Hepatocyte (in vitro differentiated cells): ENCODE data around the gene THRAP3. TPM values are rescaled to one million over a fixed set of nuclear protein-coding genes. Genes with fewer than 3 reads are reported as not detected.

Experiments used
- DNase-seq: peaks from one replicate; pipeline ENCODE4 v3.0.0-alpha.2; 2016; ENCODE audit warnings: low spot score
- H2AFZ ChIP-seq: fragments of 200-600 bp; sonication (generic); 2 replicates; pipeline ENCODE4 v1.6.0; 2016; ENCODE audit warnings: antibody characterized with exemption, mild to moderate bottlenecking
- H3K27ac ChIP-seq: fragments of 200-600 bp; sonication (generic); 2 replicates; pipeline ENCODE4 v1.5.1; 2016; ENCODE audit warnings: mild to moderate bottlenecking
- H3K27me3 ChIP-seq: fragments of 200-600 bp; sonication (generic); 2 replicates; pipeline ENCODE4 v1.6.1; 2016
- H3K36me3 ChIP-seq: fragments of 200-600 bp; sonication (generic); replicated peaks from 2 replicates; pipeline ENCODE4 v1.5.1; 2016; ENCODE audit warnings: low read depth; ENCODE audit not compliant: insufficient read depth
- H3K4me1 ChIP-seq: fragments of 200-600 bp; sonication (generic); 2 replicates; pipeline ENCODE4 v1.5.1; 2016; ENCODE audit warnings: mild to moderate bottlenecking, moderate library complexity; ENCODE audit not compliant: insufficient read depth
- H3K4me2 ChIP-seq: fragments of 200-600 bp; sonication (generic); 2 replicates; pipeline ENCODE4 v1.6.0; 2016
- H3K4me3 ChIP-seq: fragments of 200-600 bp; sonication (generic); 2 replicates; pipeline ENCODE4 v1.5.1; 2016; ENCODE audit warnings: mild to moderate bottlenecking
- H3K79me2 ChIP-seq: fragments of 200-600 bp; sonication (generic); 2 replicates; pipeline ENCODE4 v1.6.0; 2017; ENCODE audit warnings: mild to moderate bottlenecking
- H3K9me2 ChIP-seq: fragments of 200-600 bp; sonication (generic); replicated peaks from 2 replicates; pipeline ENCODE4 v1.6.0; 2017; ENCODE audit warnings: mild to moderate bottlenecking; ENCODE audit not compliant: insufficient read depth
- H3K9me3 ChIP-seq: fragments of 200-600 bp; sonication (generic); 2 replicates; pipeline ENCODE4 v1.5.1; 2016; ENCODE audit warnings: low read depth, mild to moderate bottlenecking
- H4K20me1 ChIP-seq: fragments of 200-600 bp; sonication (generic); 2 replicates; pipeline ENCODE4 v1.6.0; 2016; ENCODE audit warnings: mild to moderate bottlenecking; ENCODE audit not compliant: insufficient read depth, poor library complexity, severe bottlenecking
- CTCF ChIP-seq: fragments of 200-600 bp; sonication (generic); IDR thresholded peaks from 2 replicates; pipeline ENCODE4 v1.5.1; 2016; ENCODE audit warnings: antibody characterized with exemption, mild to moderate bottlenecking; ENCODE audit not compliant: poor library complexity
- EZH2 ChIP-seq: fragments of 200-600 bp; sonication (generic); IDR thresholded peaks from 2 replicates; pipeline ENCODE4 v1.6.1; 2016; ENCODE audit warnings: antibody characterized with exemption, mild to moderate bottlenecking, borderline replicate concordance
- EZH2phosphoT487 ChIP-seq: fragments of 200-600 bp; sonication (generic); IDR thresholded peaks from one replicate; pipeline ENCODE4 v1.6.1; 2018; ENCODE audit warnings: antibody characterized with exemption, mild to moderate bottlenecking, low read depth, moderate library complexity; ENCODE audit not compliant: unreplicated experiment, severe bottlenecking
- WGBS: methylation state at CpG from one replicate; pipeline ENCODE4 v1.1.6; 2016; ENCODE audit warnings: low lambda C conversion rate; ENCODE audit errors: missing lambda C conversion rate; 5-methylcytosine and 5-hydroxymethylcytosine counted together
- polyA plus RNA-seq: library from polyadenylated mRNA; unstranded; fragments of >200 nt; fragmentation: Nextera tagmentation; extraction: Ambion mirVana; gene quantifications from 2 replicates; pipeline ENCODE4 v1.2.1, GENCODE V29; 2016
- total RNA-seq: library from RNA; depleted of rRNA; stranded (reverse); fragments of >200 nt; gene quantifications from 2 replicates; pipeline ENCODE4 v1.2.3, GENCODE V29; 2014

The THRAP3 gene
- total and polyA plus RNA-seq, 2 experiments from 2014 or later, result 45.8 to 82.7 TPM

- Histone ChIP-seq H2AFZ (no peak overlapping the region), H4K20me1 (peaks cover 18% of the 10 kb centered on the region), H3K4me3 (no peak overlapping the region), H3K79me2 (peaks cover 67% of the 10 kb centered on the region), H3K9me2 (no peaks in the 10 kb centered on the region), H3K27ac (no peak overlapping the region), H3K4me2 (no peak overlapping the region), H3K4me1 (no peaks in the 10 kb centered on the region), H3K9me3 (no peaks in the 10 kb centered on the region), H3K36me3 (no peaks in the 10 kb centered on the region), H3K27me3 (no peaks in the 10 kb centered on the region)
- DNase-seq, result no peak
- 90% methylated on average over 7 of the region's 7 CpGs for WGBS
- TF ChIP-seq EZH2 (no peak), EZH2phosphoT487 (no peak), CTCF (no peak)
These were observed 55.6 kb downstream of the THRAP3 start for GRCh38 chr1:36279789-36280296.

- Histone ChIP-seq H3K4me1 (no peaks in the 10 kb centered on the region), H3K36me3 (no peaks in the 10 kb centered on the region), H3K4me3 (no peak overlapping the region), H2AFZ (no peak overlapping the region), H3K4me2 (no peak overlapping the region), H3K27me3 (no peaks in the 10 kb centered on the region), H3K27ac (no peak overlapping the region), H3K9me3 (no peaks in the 10 kb centered on the region), H3K79me2 (peaks cover 62% of the 10 kb centered on the region), H3K9me2 (no peaks in the 10 kb centered on the region), H4K20me1 (peaks cover 7% of the 10 kb centered on the region)
- no peak for DNase-seq
- TF ChIP-seq EZH2, result no peak
- TF ChIP-seq EZH2phosphoT487, result no peak
- TF ChIP-seq CTCF, result no peak
- 86% methylated on average over 1 of the region's 1 CpG for WGBS
These were observed 59.8 kb downstream of the THRAP3 start for GRCh38 chr1:36284061-36284460.

- H3K79me2 ChIP-seq, result peaks cover 62% of the 10 kb centered on the region
- no peak overlapping the region for H3K4me3 ChIP-seq
- peaks cover 7% of the 10 kb centered on the region for H4K20me1 ChIP-seq
- no peaks in the 10 kb centered on the region for H3K4me1 ChIP-seq
- TF ChIP-seq CTCF, result no peak
- no peak for TF ChIP-seq EZH2
- TF ChIP-seq EZH2phosphoT487, result no peak
- 92% methylated on average over 1 of the region's 1 CpG for WGBS
- H3K27ac ChIP-seq, result no peak overlapping the region
- no peak for DNase-seq
- no peak overlapping the region for H2AFZ ChIP-seq
- no peaks in the 10 kb centered on the region for H3K36me3 ChIP-seq
- H3K9me2 ChIP-seq, result no peaks in the 10 kb centered on the region
- no peaks in the 10 kb centered on the region for H3K9me3 ChIP-seq
- no peaks in the 10 kb centered on the region for H3K27me3 ChIP-seq
- H3K4me2 ChIP-seq, result no peak overlapping the region
These were observed 60.3 kb downstream of the THRAP3 start for GRCh38 chr1:36284517-36284916.
